Daoy (cell line): ENCODE measurements around the gene GNAS-AS1. TPM values are rescaled to one million over a fixed set of nuclear protein-coding genes. Genes with fewer than 3 reads are reported as not detected.
A peak's percentile ranks its signal among the peaks of the same experiment; 100 is the strongest.

ENCODE experiments used
- DNase-seq: peaks from one replicate; pipeline ENCODE4 v3.0.0-alpha.2; 2015; ENCODE audit warnings: low read depth
- total RNA-seq: library from RNA; depleted of rRNA; stranded (reverse); fragments of >200 nt; shearing (Covaris generic); gene quantifications from 2 replicates; pipeline ENCODE4 v1.2.3, GENCODE V29; 2014

GNAS-AS1 gene
- total RNA-seq, 1 experiment from 2014 or later, result 1.3 TPM

- peak; percentile 48 for DNase-seq
These were observed 40.4 kb downstream of the GNAS-AS1 start for GRCh38 chr20:58810116-58810878.

GRCh38 chr20:58808271-58809046, 42.2 kb downstream of the GNAS-AS1 start:
- peak; percentile 26 for DNase-seq

GRCh38 chr20:58807801-58808200, 42.9 kb downstream of the GNAS-AS1 start:
- DNase-seq, result no peak

DNA sequence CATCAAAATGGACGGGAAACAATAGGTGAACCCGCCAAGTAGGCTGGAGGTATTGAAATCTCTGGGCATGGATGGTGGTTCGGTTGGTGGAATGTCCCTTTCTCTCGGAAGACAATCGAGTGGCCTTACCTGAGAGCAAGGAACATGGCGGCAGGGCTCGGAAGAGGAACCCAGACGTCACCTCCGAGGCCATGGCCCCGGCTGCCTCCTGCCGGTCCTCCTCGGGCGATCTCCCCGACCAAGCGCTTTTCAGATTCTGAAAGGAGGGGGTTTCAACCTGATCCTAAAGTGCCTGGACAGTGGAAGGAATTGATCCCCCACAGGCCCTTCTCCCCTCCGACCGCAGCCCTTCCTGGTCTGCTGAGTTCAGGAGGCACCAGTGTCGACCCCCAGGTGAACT, 47.2 kb downstream of the GNAS-AS1 start:
- no peak for DNase-seq

- DNase-seq, result no peak
These were observed 48.6 kb downstream of the GNAS-AS1 start for GRCh38 chr20:58802061-58802460.

DNA sequence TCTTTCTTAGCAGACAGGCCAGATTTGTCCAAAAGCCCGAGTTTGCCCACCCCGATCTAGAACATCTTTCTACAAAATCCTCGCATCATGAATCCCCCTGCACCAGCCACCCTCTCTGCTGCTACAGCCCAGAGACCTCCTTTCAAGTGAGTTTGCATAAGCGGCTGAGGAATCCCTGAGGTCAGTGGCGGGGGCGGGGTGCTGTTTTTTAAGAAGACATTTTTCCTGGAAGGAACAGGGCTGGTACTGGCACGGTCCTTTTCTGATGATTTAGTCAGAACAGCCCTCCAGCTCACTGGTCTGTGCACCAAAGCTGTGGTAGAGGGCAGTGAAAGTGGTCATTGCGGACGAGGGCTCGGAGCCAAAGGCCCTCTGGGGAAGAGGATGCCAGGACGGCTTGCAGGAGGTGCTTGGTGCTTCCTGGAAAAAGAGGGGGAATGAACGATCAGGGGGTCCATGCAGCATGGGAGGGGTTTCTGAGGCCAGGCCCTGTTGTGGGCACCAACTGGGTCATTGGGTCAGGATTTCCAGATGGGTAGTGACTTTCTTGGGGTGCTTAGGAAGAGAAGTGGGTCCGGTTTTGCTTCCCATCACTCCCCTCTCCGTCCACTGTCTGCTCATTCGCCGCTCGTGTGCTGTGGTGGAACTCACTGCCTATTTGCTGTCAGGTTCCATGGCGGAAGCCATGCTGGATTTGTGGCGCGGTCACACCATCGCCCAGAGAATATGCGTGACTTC, 50.4 kb downstream of the GNAS-AS1 start:
- DNase-seq, result no peak

GRCh38 chr20:58797371-58798338, 53.0 kb downstream of the GNAS-AS1 start:
- no peak for DNase-seq

GRCh38 chr20:58795923-58796245, 54.8 kb downstream of the GNAS-AS1 start:
- no peak for DNase-seq

GRCh38 chr20:58795181-58795922, 55.4 kb downstream of the GNAS-AS1 start:
- no peak for DNase-seq

DNA sequence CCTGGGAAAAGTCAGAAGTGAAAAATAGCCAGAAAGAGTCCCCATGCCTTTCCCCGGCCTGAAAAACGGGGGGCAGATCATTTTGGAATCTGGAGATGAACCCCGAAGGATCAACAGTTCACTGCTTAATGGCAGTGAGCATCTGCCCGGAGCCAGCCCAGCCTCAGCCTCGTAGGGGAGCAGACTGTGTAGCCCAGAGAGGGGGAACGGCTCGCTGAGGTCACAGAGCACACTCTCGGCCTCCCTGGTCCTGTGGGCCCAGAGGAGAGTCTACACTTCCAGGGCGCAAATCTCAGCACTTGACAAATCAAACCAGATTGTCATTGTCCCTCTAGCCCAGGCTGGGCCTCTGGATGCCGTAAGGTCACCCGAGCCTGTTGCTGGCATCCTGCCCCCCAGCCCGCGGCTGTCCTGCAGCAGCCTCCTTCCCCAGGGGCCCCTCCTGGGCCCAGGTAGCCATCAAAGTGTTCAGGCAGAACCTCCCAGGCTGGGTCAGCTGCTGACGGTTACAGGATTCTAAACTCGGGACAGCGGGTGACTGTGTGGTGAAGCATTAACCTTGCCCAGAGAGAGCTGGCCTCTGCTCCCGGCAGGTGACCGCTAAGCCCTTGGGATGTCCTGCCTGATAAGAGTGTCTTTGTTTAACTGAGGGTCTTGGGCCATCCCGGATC, 56.1 kb downstream of the GNAS-AS1 start:
- DNase-seq, result no peak

- DNase-seq, result no peak
These were observed 56.9 kb downstream of the GNAS-AS1 start for GRCh38 chr20:58793512-58794420.

DNA sequence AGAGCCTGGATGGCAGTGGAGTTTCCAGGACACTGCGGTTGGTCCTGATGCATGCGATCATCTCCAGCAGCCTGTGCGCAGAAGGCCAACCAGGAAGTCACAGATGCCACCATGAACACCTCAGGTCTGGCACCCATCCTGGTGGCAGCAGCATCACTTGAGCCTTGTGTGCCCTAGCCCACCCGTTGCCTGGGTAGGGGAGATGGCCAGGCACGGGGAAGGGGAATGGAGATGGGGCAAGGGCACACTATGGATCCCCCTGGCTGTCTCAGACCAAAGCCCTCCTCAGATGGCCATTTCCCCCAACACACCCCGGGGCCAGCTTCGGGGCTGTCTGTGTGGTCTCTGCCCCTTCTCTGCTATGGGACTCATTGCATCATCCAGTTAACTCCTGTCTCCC, 58.3 kb downstream of the GNAS-AS1 start:
- no peak for DNase-seq

GRCh38 chr20:58791286-58791685, 59.4 kb downstream of the GNAS-AS1 start:
- DNase-seq, result no peak

GRCh38 chr20:58790454-58790853, 60.2 kb downstream of the GNAS-AS1 start:
- DNase-seq, result peak; percentile 65

DNA sequence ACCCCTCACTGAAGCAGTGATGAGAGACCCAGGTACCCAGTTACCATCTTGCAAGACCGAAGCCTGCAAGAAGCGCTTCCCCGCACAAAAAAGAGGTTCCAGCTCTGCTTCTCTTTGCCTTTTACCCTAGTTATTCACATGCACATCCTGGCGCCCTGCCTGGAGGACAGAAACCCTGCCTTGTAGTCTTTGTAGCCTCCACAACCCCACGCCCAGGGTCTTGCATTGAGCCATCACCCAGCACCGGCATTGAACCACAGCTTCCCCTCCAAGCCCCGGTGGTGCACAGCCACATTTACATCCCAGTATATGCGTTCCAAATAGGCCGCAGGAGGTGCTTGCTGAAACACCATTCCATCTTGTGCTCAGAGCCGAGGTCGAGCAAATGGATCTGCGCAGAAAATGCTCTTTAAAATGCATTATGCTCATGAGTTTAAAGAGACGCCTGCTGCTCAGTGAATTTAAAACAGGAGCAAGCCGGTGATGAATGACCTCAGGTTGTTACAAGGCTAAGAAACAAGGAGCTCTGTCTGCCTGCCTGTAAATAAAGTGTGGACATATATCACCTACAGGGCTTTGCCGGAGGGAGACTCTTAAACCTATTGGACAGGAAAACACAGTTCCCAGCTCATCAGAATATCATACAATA, 61.7 kb downstream of the GNAS-AS1 start:
- DNase-seq, result no peak

- no peak for DNase-seq
These were observed 63.3 kb downstream of the GNAS-AS1 start for GRCh38 chr20:58787211-58788005.

- no peak for DNase-seq
These were observed 66.2 kb downstream of the GNAS-AS1 start for GRCh38 chr20:58784321-58785074.
